Breast epithelium (tissue), 4 donors: Measurements from ENCODE around the gene ATG2B. TPM values are rescaled to one million over a fixed set of nuclear protein-coding genes. Genes with fewer than 3 reads are reported as not detected.

Experiments used
- DNase-seq, 2 donors: peaks; one replicate each; pipeline ENCODE4 v3.0.0-alpha.2; 2019; ENCODE audit warnings: low spot score in 2 of 2
- H3K27ac ChIP-seq, 2 donors: fragments of 200-600 bp; sonication (generic) in 1 of 2; one replicate each; pipeline ENCODE4 v1.5.1; 2016 to 2019; ENCODE audit warnings: mild to moderate bottlenecking in 1 of 2
- H3K27me3 ChIP-seq, 2 donors: fragments of 200-600 bp; sonication (generic) in 1 of 2; one replicate each; pipeline versions ENCODE4 v1.5.1 to v1.6.0; 2017 to 2019; ENCODE audit warnings: control low read depth in 1 of 2, mild to moderate bottlenecking in 1 of 2
- H3K36me3 ChIP-seq: fragments of 200-600 bp; one replicate; pipeline ENCODE4 v1.5.1; 2019
- H3K4me1 ChIP-seq, 2 donors: fragments of 200-600 bp; sonication (generic); one replicate each; pipeline ENCODE4 v1.5.1; 2016 to 2019; ENCODE audit warnings: control low read depth in 1 of 2
- H3K4me3 ChIP-seq, 3 donors: fragments of 200-600 bp; sonication (generic); 1 replicate in 2 of 3; 2 replicates in 1 of 3; pipeline ENCODE4 v1.5.1; 2016 to 2019; ENCODE audit warnings: mild to moderate bottlenecking in 3 of 3, moderate library complexity in 2 of 3
- H3K9me3 ChIP-seq, 2 donors: fragments of 200-600 bp; sonication (generic) in 1 of 2; one replicate each; pipeline ENCODE4 v1.5.1; 2016 to 2019; ENCODE audit warnings: control low read depth in 1 of 2
- POLR2A ChIP-seq: fragments of 450-650 bp; IDR thresholded peaks from one replicate; pipeline ENCODE4 v1.6.1; 2016; ENCODE audit warnings: antibody characterized with exemption, mild to moderate bottlenecking, moderate library complexity
- POLR2AphosphoS5 ChIP-seq, 3 donors: sonication (generic); formaldehyde crosslinking; IDR thresholded peaks; one replicate each; pipeline ENCODE4 v1.6.1; 2017; ENCODE audit warnings: antibody characterized with exemption in 3 of 3
- intact Hi-C: fragments of 100-400 bp; cut with DNase I; formaldehyde crosslinking; loops from one replicate; pipeline ENCODE4 v1.15.1; 2023; ENCODE audit warnings: low total_unique reads
- total RNA-seq, 3 donors: library from RNA; depleted of rRNA; stranded (reverse); fragments of >200 nt; gene quantifications; one replicate each; pipeline ENCODE4 v1.1.0, GENCODE V29; 2016
- TF ChIP-seq, protein P1 (sequence below), 3 donors: fragments of 450-650 bp; IDR thresholded peaks; one replicate each; pipeline ENCODE4 v1.5.1; 2016 to 2017; ENCODE audit warnings: antibody characterized with exemption in 3 of 3, mild to moderate bottlenecking in 3 of 3, moderate library complexity in 3 of 3

The ATG2B gene
- total RNA-seq, 3 donors from 2014 or later = 23.7 to 51.4 (median 42.0) TPM

GRCh38 chr14:96286251-96286650, 76.9 kb downstream of the ATG2B start:
- Histone ChIP-seq H3K4me3 (no peak overlapping the region), H3K27me3 (no peaks in the 10 kb centered on the region), H3K9me3 (no peaks in the 10 kb centered on the region), H3K36me3 (no peaks in the 10 kb centered on the region), H3K4me1 (no peaks in the 10 kb centered on the region), H3K27ac (no peak overlapping the region)
- no peak for DNase-seq
- intact Hi-C loops = loop anchor here (5.0 kb wide), 1 partner anchor 1844 kb away; no protein-coding TSS in a partner anchor
- no peak for TF ChIP-seq POLR2A

DNA sequence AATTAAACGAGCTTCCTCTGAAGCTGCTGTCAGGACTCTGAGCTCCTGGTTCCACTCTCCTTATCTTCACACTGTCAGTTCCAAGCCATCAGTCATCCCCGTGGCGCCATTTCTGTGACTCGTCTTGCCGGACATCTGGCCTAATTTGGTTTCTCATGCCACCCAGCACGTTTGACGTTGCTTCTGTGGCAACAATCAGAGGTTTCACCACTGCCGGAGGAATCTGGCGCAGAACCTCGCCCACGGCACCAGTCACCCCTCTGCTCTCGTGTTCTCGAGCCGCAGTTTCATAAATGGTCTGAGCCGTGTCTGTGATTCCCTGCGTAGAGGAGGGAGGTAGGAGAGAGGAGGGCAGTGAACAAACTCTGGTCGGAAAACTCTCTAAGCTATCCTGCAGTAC, 77.5 kb downstream of the ATG2B start:
- Histone ChIP-seq H3K9me3 (no peaks in the 10 kb centered on the region), H3K36me3 (no peaks in the 10 kb centered on the region), H3K4me3 (no peak overlapping the region), H3K27ac (no peak overlapping the region), H3K4me1 (no peaks in the 10 kb centered on the region), H3K27me3 (no peaks in the 10 kb centered on the region)
- intact Hi-C loops = loop anchor here (5.0 kb wide), 1 partner anchor 1843 kb away; no protein-coding TSS in a partner anchor
- no peak for DNase-seq
- TF ChIP-seq, protein P1, sequence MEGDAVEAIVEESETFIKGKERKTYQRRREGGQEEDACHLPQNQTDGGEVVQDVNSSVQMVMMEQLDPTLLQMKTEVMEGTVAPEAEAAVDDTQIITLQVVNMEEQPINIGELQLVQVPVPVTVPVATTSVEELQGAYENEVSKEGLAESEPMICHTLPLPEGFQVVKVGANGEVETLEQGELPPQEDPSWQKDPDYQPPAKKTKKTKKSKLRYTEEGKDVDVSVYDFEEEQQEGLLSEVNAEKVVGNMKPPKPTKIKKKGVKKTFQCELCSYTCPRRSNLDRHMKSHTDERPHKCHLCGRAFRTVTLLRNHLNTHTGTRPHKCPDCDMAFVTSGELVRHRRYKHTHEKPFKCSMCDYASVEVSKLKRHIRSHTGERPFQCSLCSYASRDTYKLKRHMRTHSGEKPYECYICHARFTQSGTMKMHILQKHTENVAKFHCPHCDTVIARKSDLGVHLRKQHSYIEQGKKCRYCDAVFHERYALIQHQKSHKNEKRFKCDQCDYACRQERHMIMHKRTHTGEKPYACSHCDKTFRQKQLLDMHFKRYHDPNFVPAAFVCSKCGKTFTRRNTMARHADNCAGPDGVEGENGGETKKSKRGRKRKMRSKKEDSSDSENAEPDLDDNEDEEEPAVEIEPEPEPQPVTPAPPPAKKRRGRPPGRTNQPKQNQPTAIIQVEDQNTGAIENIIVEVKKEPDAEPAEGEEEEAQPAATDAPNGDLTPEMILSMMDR (IDR thresholded peaks at IDR 0.05) = no peak
- no peak for TF ChIP-seq POLR2AphosphoS5 (IDR thresholded peaks at IDR 0.05)
- no peak for TF ChIP-seq POLR2A

DNA sequence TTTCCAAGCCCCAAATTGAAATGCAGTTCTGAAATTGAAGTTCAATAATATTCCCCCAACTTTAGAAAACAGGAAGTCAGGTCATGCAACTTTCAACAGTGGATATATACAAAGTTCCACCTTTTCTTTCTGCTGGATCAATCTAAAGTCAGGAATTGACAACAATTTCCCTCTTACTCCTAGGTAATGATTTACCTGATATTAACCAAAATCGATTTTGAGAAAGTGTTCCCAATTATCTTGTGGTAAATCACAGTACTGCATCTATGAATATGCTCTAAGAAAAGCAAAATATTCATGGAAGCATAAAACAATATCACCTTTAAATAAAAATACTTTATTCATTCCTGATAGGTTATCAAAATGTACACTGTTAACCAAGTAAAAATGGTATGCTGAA, 78.7 kb downstream of the ATG2B start:
- H3K36me3 ChIP-seq = no peaks in the 10 kb centered on the region
- no peaks in the 10 kb centered on the region for H3K9me3 ChIP-seq
- no peaks in the 10 kb centered on the region for H3K4me1 ChIP-seq
- no peak overlapping the region for H3K4me3 ChIP-seq
- H3K27ac ChIP-seq = no peak overlapping the region
- intact Hi-C loops = no loop called here
- DNase-seq = no peak
- TF ChIP-seq POLR2AphosphoS5 (IDR thresholded peaks at IDR 0.05) (no peak), POLR2A (no peak)
- TF ChIP-seq, protein P1 (IDR thresholded peaks at IDR 0.05) = no peak
- H3K27me3 ChIP-seq = no peaks in the 10 kb centered on the region

DNA sequence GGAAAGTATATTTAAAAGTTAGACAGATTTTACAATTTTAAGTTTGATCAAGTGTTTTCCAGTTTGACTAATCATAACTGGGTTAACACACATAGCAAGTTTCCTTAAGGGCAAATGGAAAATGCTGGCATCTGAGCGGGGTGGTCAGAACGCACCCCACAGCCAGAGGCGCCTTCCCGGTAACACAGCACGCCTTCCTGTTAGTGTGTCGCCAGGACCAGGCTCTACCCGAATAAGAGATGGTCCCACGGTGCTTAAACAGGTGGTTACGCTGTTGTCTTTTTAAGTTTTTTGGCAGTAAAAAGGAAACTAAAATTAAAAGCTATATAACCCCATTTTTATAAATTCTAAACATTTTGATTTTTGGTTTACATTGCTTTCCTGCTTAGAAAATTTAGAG, 79.1 kb downstream of the ATG2B start:
- TF ChIP-seq, protein P1 (IDR thresholded peaks at IDR 0.05) = no peak
- TF ChIP-seq POLR2AphosphoS5 (IDR thresholded peaks at IDR 0.05) (no peak), POLR2A (no peak)
- H3K36me3 ChIP-seq = no peaks in the 10 kb centered on the region
- H3K27me3 ChIP-seq = no peaks in the 10 kb centered on the region
- intact Hi-C loops = no loop called here
- H3K4me1 ChIP-seq = no peaks in the 10 kb centered on the region
- no peak overlapping the region for H3K4me3 ChIP-seq
- no peaks in the 10 kb centered on the region for H3K9me3 ChIP-seq
- DNase-seq = no peak
- H3K27ac ChIP-seq = no peak overlapping the region

GRCh38 chr14:96281486-96281885, 81.7 kb downstream of the ATG2B start:
- no peak overlapping the region for H3K4me3 ChIP-seq
- intact Hi-C loops = no loop called here
- no peaks in the 10 kb centered on the region for H3K27me3 ChIP-seq
- H3K9me3 ChIP-seq = peaks cover 12 to 15% of the 10 kb centered on the region in 2 donors
- H3K4me1 ChIP-seq = no peaks in the 10 kb centered on the region
- DNase-seq = no peak
- H3K36me3 ChIP-seq = no peaks in the 10 kb centered on the region
- TF ChIP-seq, protein P1 (IDR thresholded peaks at IDR 0.05) = no peak
- TF ChIP-seq POLR2AphosphoS5 (IDR thresholded peaks at IDR 0.05) = no peak
- TF ChIP-seq POLR2A = no peak
- no peak overlapping the region for H3K27ac ChIP-seq

DNA sequence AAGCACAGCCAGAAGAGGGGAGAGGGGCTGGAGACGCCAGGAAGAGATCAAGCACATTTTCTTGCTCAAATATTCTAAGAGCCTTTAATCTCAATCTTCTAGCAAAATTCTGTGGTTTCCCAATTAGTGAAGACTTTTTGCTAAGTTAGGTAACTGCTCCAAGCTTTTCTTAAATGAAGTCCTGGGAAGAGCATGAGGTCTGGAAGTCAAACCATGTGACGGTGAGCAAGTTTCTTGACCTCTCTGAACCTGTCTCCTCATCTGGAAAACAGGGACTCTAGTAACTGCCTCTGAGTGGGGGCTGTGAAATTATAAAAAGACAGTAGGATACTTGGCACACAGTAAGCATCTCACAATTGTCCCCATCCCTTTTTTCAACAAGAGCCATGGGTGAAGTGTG, 83.0 kb downstream of the ATG2B start:
- TF ChIP-seq, protein P1 (IDR thresholded peaks at IDR 0.05) = no peak
- TF ChIP-seq POLR2AphosphoS5 (IDR thresholded peaks at IDR 0.05) (no peak), POLR2A (no peak)
- H3K27me3 ChIP-seq = no peaks in the 10 kb centered on the region
- H3K4me1 ChIP-seq = no peaks in the 10 kb centered on the region
- H3K36me3 ChIP-seq = no peaks in the 10 kb centered on the region
- no peak overlapping the region for H3K4me3 ChIP-seq
- peaks cover 12 to 15% of the 10 kb centered on the region in 2 donors for H3K9me3 ChIP-seq
- intact Hi-C loops = no loop called here
- no peak overlapping the region for H3K27ac ChIP-seq
- no peak for DNase-seq
